ENCODE results near the gene TFIP11. TPM values are rescaled to one million over a fixed set of nuclear protein-coding genes. Genes with fewer than 3 reads are reported as not detected.

The TFIP11 gene
- total RNA-seq, 4 donors from 2014 or later: 21.6 to 27.1 (median 25.8) TPM

- H3K27ac ChIP-seq: no peak overlapping the region
Observed at GRCh38 chr22:26515931-26516330, 3.7 kb upstream of the TFIP11 start.

GRCh38 chr22:26514419-26515161 lies 2.3 kb upstream of the TFIP11 start:
- H3K27me3 ChIP-seq: no peaks in the 10 kb centered on the region
- intact Hi-C loops (cut with DNase I): no loop called here
- 92 to 94% methylated on average over 12 of the region's 12 CpGs for WGBS, 2 donors

More at GRCh38 chr22:26515931-26516330, 3.7 kb upstream of the TFIP11 start:
- peaks cover 0 to under 1% (median 0%) of the 10 kb centered on the region in 3 donors for H3K36me3 ChIP-seq
- 71 to 88% methylated on average over 3 of the region's 3 CpGs for WGBS, 2 donors
- no peak for TF ChIP-seq POLR2A (IDR thresholded peaks at IDR 0.05)
- TF ChIP-seq, protein P1, sequence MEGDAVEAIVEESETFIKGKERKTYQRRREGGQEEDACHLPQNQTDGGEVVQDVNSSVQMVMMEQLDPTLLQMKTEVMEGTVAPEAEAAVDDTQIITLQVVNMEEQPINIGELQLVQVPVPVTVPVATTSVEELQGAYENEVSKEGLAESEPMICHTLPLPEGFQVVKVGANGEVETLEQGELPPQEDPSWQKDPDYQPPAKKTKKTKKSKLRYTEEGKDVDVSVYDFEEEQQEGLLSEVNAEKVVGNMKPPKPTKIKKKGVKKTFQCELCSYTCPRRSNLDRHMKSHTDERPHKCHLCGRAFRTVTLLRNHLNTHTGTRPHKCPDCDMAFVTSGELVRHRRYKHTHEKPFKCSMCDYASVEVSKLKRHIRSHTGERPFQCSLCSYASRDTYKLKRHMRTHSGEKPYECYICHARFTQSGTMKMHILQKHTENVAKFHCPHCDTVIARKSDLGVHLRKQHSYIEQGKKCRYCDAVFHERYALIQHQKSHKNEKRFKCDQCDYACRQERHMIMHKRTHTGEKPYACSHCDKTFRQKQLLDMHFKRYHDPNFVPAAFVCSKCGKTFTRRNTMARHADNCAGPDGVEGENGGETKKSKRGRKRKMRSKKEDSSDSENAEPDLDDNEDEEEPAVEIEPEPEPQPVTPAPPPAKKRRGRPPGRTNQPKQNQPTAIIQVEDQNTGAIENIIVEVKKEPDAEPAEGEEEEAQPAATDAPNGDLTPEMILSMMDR (IDR thresholded peaks at IDR 0.05): no peak
- no peaks in the 10 kb centered on the region for H3K9me3 ChIP-seq
- no peaks in the 10 kb centered on the region for H3K27me3 ChIP-seq
- intact Hi-C loops (cut with DNase I): no loop called here
- H3K4me1 ChIP-seq: peaks cover 5 to 25% (median 15%) of the 10 kb centered on the region in 3 donors
- no peak overlapping the region for H3K4me3 ChIP-seq
- no peak for DNase-seq

GRCh38 chr22:26513838-26514237 lies 1.6 kb upstream of the TFIP11 start:
- no peak overlapping the region for H3K4me3 ChIP-seq
- intact Hi-C loops (cut with DNase I): no loop called here
- peaks cover 5 to 21% (median 12%) of the 10 kb centered on the region in 3 donors for H3K36me3 ChIP-seq
- 58 to 69% methylated on average over 1 of the region's 1 CpG for WGBS, 2 donors
- H3K4me1 ChIP-seq: peaks cover 5 to 32% (median 16%) of the 10 kb centered on the region in 3 donors
- no peak for DNase-seq
- H3K9me3 ChIP-seq: no peaks in the 10 kb centered on the region
- no peak overlapping the region for H3K27ac ChIP-seq
- no peaks in the 10 kb centered on the region for H3K27me3 ChIP-seq
- TF ChIP-seq, protein P1 (IDR thresholded peaks at IDR 0.05): no peak
- no peak for TF ChIP-seq POLR2A (IDR thresholded peaks at IDR 0.05)

More at GRCh38 chr22:26514419-26515161, 2.3 kb upstream of the TFIP11 start:
- TF ChIP-seq POLR2A (IDR thresholded peaks at IDR 0.05): no peak
- TF ChIP-seq, protein P1 (IDR thresholded peaks at IDR 0.05): no peak
- no peak for DNase-seq
- H3K27ac ChIP-seq: no peak overlapping the region
- H3K4me1 ChIP-seq: peaks cover 5 to 32% (median 16%) of the 10 kb centered on the region in 3 donors
- no peaks in the 10 kb centered on the region for H3K9me3 ChIP-seq
- peaks cover 0 to 14% (median 4%) of the 10 kb centered on the region in 3 donors for H3K36me3 ChIP-seq
- no peak overlapping the region for H3K4me3 ChIP-seq

GRCh38 chr22:26508148-26508547 lies 4.1 kb downstream of the TFIP11 start:
- no peak for DNase-seq
- no peak overlapping the region for H3K4me3 ChIP-seq
- no peak for TF ChIP-seq POLR2A (IDR thresholded peaks at IDR 0.05)
- TF ChIP-seq, protein P1 (IDR thresholded peaks at IDR 0.05): no peak
- H3K36me3 ChIP-seq: peaks cover 11 to 78% (median 53%) of the 10 kb centered on the region in 3 donors
- no peak overlapping the region for H3K27ac ChIP-seq
- no peaks in the 10 kb centered on the region for H3K27me3 ChIP-seq
- no peaks in the 10 kb centered on the region for H3K9me3 ChIP-seq
- peaks cover 5 to 29% (median 15%) of the 10 kb centered on the region in 3 donors for H3K4me1 ChIP-seq
- intact Hi-C loops (cut with DNase I): no loop called here

GRCh38 chr22:26503758-26504157 lies 8.5 kb downstream of the TFIP11 start:
- no peak overlapping the region for H3K4me3 ChIP-seq
- no peaks in the 10 kb centered on the region for H3K27me3 ChIP-seq
- intact Hi-C loops (cut with DNase I): no loop called here
- peaks cover 0 to 11% (median 0%) of the 10 kb centered on the region in 3 donors for H3K4me1 ChIP-seq
- 67 to 70% methylated on average over 1 of the region's 1 CpG for WGBS, 2 donors
- peaks cover 22 to 100% (median 70%) of the 10 kb centered on the region in 3 donors for H3K36me3 ChIP-seq
- TF ChIP-seq, protein P1 (IDR thresholded peaks at IDR 0.05): no peak
- no peak for TF ChIP-seq POLR2A (IDR thresholded peaks at IDR 0.05)
- peak overlapping the region in 1 of 4 donors; percentile 54 for H3K27ac ChIP-seq
- DNase-seq: no peak
- H3K9me3 ChIP-seq: no peaks in the 10 kb centered on the region
